ENCODE measurements around the gene DNAH8.

GRCh38 chr6:38843798-38844197 is 128.7 kb downstream of the DNAH8 start:
- TF ChIP-seq CTCF (conservative IDR thresholded peaks at IDR 0.05) (no peak), EZH2 (IDR thresholded peaks at IDR 0.05; ENCODE audit: low read depth) (no peak)

Data from PC-9 (cell line).